Activated CD8-positive, alpha-beta memory T cell treated with anti-CD3 and anti-CD28 coated beads for 36 hours (primary cell): ENCODE data around the gene COX10. TPM values are rescaled to one million over a fixed set of nuclear protein-coding genes. Genes with fewer than 3 reads are reported as not detected.
"Not testable (repeated sequence)": the region's sequence is repeated elsewhere in the genome, so short reads cannot be mapped to it uniquely, and the experiment has no call there.

Experiments
- CTCF ChIA-PET: fragments of 350-600 bp; sonication (Branson Sonifier 250); formaldehyde crosslinking; loops from one replicate; lab custom pipeline; 2021; ENCODE audit warnings: antibody characterized with exemption; lab: Charles Lee
- POLR2A ChIA-PET: fragments of 350-600 bp; sonication (Branson Sonifier 250); formaldehyde crosslinking; loops from one replicate; lab custom pipeline; 2021; ENCODE audit warnings: antibody characterized with exemption; lab: Charles Lee
- total RNA-seq, 2 experiments: library from RNA; stranded (reverse); gene quantifications; one replicate each; pipeline ENCODE4 v1.2.3, GENCODE V29; 2021

The COX10 gene
- total RNA-seq, 2 experiments from 2014 or later, result 27.6 to 31.3 TPM

DNA sequence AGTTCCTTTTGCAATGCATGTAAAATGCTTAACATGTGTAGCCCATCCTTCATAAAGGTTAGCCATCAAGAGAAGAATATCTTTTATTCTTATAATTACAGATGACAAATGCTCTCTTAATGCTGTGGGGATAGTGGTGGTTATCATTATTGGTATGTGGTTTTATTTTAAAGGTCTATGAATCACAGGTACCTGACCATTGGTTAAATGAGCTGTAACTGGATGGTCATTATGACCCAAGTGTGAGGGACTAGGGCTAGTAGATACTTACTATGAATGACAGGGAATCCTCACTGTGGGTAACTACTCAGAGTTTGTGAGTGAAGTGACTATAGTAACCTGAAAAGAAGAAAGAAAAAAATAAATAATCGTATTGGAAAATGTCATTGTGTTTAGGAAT lies 88.5 kb downstream of the COX10 start:
- POLR2A ChIA-PET, result no interaction called here
- CTCF ChIA-PET, result no interaction called here

DNA sequence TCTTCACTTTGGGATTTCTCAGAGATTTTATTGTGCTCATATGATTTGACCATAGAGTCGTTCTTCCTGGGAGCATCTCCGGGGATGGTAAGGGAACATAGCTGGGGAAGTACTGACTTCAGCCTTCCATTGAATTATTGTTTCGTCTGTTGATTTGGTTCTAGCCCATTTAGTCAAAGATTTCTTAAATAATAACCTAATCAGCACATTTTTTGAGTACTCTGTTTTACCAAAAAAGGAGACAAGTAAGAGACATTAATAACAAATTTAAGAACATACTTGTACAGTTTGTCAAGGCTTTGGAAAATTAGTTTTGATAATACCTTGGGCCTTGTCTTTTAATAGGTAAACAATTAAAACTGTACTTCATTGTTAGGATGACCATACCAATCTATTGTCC lies 89.4 kb downstream of the COX10 start:
- POLR2A ChIA-PET, result no interaction called here
- CTCF ChIA-PET, result no interaction called here

DNA sequence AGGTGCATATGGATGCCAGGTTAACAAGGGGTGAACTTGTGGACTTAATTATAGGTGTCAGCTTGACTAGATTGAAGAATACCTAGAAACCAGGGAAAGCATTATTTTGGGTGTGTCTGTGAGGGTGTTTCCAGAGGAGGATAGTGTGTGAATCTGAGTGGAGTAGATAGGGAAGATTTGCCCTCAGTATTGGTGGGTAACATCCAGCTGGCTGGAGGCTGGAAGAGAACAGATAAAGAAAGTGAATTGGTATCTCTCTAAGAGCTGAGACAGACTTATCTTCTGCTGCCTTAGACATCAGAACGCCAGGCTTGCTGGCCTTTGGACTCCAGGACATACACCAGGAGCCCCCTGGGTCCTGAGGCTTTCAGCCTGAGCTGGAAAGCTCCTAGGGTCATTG lies 92.1 kb downstream of the COX10 start:
- ChIA-PET CTCF (no interaction called here), POLR2A (no interaction called here)

DNA sequence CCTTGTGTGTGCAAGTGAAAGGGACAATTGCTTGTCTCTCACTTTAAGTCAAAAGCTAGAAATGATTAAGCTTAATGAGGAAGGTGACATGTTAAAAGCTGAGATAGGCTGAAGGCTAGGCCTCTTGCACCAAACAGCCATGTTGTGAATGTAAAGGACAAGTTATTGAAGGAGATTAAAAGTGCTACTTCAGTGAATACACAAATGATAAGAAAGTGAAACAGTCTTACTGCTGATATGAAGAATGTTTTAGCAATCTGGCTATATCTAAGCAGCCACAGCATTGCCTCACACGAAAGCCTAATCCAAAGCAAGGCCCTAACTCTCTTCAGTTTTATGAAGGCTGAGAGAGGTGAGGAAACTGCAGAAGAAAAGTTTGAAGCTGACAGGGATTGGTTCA lies 96.3 kb downstream of the COX10 start:
- CTCF ChIA-PET, result interaction anchor here (0.7 kb wide), 1 partner anchor 137 kb away, joined by 3 read pairs; no protein-coding TSS in a partner anchor
- POLR2A ChIA-PET, result no interaction called here

DNA sequence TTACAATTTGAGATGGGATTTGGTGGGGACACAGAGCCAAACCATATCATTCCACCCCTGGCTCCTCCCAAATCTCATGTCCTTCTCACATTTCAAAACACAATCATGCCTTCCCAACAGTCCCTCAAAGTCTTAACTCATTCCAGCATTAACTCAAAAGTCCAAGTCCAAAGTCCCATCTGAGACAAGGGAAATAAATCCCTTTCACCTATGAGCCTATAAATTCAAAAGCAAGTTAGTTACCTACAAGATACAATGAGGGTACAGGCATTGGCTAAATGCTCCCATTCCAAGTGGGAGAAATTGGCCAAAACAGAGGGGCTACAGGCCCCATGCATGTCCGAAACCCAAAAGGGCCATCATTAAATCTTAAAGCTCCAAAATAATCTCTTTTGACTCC lies 98.5 kb downstream of the COX10 start:
- CTCF ChIA-PET, POLR2A ChIA-PET: not testable (repeated sequence)

DNA sequence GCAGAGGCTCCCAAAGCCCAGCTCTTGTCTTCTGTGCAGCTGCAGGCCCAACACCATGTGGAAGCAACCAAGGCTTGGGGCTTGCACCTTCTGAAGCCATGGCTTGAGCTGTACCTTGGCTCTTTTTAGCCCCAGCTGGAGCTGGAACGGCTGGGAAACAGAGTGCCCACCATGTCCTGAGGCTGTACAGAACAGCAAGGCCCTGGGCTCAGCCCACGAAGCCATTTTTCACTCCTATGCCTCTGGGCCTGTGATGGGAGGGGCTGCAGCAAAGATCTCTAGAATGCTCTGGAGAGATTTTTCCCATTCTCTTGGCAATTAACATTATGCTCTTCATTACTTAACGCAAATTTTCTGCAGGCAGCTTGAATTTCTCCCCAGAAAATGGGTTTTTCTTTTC lies 99.3 kb downstream of the COX10 start:
- ChIA-PET POLR2A (no interaction called here), CTCF (no interaction called here)

DNA sequence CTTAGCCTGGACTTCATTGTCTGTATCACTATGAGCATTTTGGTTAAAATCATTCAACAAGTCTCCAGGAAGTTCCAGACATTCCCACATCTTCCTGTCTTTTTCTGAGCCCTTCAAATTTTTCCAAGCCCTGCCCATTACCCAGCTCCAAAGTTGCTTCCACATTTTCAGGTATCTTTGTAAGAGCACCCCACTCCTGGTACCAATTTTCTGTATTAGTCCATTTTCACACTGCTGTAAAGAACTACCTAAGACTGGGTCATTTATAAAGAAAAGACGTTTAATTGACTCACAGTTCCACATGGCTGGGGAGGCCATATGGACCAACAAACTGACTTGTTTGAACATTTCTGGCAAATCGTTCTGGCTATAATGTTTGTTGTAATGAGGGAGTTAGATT lies 100.0 kb downstream of the COX10 start:
- POLR2A ChIA-PET, result no interaction called here
- CTCF ChIA-PET, result no interaction called here

DNA sequence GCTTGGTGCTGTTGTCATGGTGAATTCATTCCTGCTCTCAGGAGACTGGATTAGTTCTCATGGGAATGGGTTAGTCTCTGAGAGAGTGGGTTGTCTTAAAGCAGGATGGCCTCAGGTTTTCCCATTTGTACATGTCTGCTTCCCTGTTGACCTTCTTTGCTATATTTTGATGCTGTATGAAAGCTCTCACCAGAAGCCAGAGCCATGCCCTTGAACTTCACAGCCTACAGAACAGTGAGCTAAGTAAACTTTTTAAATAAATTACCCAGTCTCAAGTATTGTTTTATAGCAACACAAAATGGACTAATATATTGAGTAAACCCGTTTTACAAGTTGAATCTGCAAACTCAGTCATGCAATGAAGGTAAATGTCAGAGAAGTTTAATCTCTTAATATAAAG lies 100.6 kb downstream of the COX10 start:
- ChIA-PET CTCF (no interaction called here), POLR2A (no interaction called here)

DNA sequence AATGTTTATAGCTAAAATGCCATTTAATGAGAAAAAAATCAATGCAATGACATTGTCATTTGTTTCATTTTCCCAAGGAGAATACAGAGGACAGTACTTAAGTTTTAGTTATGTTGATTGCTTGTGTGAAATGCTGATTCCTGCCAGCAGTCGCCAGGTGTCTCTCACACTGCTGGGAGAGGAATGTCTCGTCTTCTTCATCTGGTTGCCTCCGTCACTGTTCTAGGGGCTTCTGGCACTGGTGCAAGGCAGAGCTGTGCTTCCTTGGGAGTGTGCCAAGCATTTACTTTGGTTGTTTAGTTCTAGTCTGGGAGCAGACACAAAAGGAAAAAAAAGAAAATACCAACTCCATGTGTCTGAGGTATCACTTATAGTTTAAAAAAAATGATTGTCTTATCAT lies 107.7 kb downstream of the COX10 start:
- POLR2A ChIA-PET, CTCF ChIA-PET: not testable (repeated sequence)

DNA sequence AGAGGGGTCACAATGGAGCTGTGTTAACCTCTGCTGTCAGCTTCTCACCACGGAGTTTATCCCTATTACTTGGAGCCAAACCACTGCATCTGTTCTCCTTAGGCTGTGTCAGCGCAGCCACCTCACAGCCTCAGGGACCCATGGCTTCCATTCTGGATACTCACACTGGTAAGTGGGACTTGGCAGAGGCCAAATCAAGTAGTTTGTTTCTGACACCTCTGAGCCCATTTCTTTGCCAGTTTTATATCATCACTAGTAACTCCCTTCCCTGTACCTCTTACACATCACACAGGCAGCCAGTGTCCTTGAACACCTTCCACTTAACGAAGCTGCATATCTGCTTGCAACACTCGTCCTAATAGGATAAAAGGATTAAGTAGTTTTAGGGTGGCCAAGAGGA lies 108.5 kb downstream of the COX10 start:
- POLR2A ChIA-PET, CTCF ChIA-PET: not testable (repeated sequence)

DNA sequence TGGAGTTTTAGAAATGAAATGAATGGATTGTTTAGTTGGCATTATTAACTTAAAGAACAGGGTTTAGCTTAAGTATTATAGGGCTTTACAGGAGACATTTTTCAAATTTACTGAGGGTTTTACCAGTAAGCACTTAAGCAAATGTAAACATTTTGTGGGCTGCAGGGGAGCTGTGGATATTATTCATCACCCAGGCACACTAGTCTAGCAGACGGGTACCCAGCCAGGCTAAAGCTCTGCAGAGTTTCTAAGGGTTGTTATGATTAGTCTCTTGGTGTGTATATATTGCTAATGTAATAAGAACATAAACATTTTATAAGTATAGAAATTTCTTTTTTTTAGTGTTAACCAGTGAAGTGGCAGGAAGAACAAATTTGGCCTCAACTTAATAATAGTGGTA lies 110.6 kb downstream of the COX10 start:
- POLR2A ChIA-PET, CTCF ChIA-PET: not testable (repeated sequence)

DNA sequence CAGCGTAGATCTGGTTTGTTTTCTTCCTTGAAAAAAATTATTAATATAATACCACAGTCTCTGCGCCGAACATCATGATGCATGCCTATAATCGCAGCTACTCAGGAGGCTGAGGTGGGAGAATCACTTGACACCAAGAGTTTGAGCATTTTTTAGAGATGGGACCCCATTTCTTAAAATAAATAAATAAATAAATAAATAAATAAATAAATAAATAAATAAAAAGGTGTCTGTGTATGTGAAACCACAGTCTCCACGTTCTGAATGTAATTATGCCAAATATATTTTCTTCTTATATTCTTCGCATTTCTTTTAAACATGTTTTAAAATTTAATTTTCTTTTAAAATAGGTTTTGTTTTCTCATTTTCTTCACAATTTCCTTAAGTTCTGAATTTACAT lies 112.8 kb downstream of the COX10 start:
- POLR2A ChIA-PET, CTCF ChIA-PET: not testable (repeated sequence)

DNA sequence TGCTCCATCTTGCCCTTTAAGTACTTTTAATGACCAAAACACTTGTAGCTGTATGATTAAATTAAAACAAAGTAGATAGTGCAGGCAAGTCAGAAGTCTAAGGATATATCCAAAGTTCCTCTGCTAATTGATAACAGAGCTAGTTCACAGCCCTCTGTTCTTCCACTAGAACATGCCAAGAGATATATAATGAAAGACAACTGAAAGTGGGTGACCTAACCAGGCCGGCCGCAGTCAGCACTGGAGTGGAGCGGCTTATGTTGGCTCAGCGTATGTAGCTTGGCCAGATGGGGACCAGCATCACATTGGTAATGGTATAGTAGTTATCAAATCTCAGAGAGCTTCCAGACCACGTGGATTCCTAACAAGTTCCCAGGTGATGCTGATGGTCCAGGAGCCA lies 115.2 kb downstream of the COX10 start:
- POLR2A ChIA-PET, CTCF ChIA-PET: not testable (repeated sequence)

DNA sequence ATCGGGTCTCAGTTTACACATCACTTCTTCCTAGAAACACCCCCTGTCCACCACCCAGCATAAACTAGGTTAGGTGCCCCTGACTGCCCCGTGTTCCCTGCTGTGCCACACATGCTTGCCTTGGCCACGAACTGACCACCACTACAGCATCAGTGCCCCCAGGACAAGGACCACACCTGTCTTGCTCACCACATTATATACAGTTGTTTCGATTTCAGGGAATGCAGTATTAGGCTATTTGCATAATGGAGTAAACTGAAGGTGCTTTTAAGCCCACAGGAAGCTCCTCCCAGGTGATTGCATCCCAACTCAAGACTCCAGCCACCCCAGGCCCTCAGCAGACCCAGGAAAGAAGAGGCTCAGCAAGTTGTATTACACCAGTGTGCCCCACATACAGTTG lies 117.1 kb downstream of the COX10 start:
- CTCF ChIA-PET, POLR2A ChIA-PET: not testable (repeated sequence)

DNA sequence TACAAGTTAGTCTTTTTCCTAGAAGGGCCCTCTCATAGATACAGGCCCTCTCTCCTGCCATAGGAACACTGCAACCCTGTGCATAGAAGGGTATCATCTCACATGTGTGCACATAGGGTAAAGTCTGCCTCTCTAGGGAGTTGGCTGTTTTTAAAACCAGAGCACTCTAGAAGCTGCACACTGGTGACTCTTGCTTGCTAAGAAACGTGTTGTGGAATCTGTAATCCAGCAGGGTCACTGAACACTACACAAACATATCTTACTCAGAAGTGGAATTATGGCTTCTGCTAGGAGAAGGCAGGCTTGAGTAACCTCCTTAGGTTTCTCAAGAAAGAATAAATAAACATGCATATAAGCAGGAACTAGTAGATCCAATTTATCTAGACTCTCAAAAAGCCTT lies 121.5 kb downstream of the COX10 start:
- CTCF ChIA-PET, POLR2A ChIA-PET: not testable (repeated sequence)

DNA sequence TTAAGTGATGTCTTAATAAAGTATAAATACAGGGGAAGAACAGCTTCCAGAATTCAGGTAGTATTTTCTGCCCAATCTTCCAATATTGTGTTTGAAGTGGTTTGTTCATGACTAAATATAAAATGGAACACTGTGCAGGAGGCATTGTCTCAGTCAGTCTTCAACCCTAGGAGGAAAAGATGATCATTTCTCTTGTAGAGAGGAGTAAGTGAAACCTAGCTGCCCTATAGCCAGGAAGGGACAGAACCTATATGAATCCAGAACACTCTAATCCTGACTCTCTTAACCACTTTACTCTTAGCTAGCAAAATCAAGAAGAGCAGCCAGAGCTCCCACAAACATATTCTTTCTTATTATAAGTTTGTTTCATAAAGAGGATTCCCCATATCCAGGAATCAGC lies 122.2 kb downstream of the COX10 start:
- POLR2A ChIA-PET, CTCF ChIA-PET: not testable (repeated sequence)

DNA sequence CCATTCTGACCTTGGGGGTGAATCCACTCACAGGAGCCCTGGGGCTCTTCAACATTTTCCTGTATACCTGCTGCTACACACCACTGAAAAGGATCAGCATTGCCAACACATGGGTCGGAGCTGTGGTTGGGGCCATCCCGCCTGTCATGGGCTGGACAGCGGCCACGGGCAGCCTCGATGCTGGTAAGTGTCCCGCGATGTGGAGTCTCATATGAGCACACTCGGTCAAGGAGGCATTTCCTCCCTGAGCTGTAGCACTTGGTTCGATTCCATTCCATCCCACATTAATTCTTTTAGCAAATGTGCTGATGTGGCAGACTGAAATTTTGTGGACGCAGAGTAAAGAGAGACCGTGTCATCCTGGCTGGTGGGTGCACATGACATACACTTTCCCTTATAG lies 122.7 kb downstream of the COX10 start:
- POLR2A ChIA-PET, result interaction anchor here (0.6 kb wide), 1 partner anchor 1319 kb away, joined by 3 read pairs; no protein-coding TSS in a partner anchor
- CTCF ChIA-PET, result not testable (repeated sequence)

DNA sequence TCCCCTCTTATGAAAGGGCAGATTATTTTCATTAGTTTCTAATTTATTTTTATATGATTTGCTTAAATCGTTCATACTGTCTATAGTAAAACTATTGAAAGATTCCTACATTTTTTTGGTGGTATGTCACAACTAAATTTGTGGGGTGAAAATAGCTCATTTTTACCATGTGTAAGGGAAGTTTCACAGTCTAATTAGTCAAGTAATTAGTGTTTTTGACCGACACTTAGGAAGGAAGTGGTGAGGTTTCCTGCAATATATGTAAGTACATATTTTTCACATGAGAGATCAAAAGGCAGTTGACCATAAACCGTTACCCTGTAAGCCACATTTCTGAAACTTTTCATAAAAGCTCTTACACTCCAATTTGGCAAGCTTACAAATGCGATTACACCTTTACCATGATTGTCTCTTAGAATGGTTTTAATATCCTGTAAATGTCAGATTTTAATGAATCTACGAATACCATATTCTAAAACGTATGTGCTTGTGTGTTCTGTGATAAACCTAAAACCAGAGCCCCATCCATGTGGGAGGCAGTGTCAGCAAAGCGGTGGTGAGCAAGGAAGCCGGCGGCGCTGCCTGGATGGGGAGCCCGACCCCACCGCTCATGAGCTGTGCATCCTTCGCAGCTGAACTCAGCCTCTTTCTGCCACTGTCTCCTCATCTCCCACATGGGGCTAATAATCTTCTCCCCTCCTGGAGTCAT lies 123.5 kb downstream of the COX10 start:
- CTCF ChIA-PET, result not testable (repeated sequence)
- POLR2A ChIA-PET, result interaction anchor here (0.6 kb wide), 1 partner anchor 1318 kb away, joined by 3 read pairs; no protein-coding TSS in a partner anchor

DNA sequence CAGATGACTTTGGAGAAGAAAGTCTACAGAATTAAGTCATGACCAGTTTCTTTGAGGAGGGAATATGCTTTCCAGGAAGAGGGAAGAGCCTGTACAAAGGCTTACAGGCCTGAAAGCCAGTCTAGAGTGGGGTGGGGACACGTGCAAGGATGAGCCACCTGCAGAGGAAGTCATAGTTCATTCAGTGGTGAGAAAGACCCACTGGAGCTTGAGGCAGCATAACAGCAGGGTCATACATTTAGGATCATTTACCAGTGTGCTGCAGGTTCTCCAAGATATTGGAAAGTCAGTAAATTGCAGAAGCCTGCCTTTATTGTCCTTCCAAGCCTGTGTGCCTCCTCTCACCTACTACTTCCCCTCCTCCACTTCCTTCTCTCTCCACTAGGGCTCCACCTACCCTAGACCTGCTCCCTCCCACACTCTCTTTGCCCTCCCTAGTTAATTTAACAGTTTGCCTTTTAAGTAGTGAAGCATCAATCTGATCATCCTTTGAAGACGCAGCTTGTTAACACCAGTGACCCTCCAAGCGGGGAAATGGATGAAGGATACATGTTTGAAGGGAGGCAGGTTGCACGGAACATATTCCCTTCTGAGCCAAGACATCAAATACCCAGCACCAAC lies 127.2 kb downstream of the COX10 start:
- CTCF ChIA-PET, result no interaction called here
- POLR2A ChIA-PET, result interaction anchor here (0.6 to 1.4 kb wide), 2 partner anchors 78 to 105 kb away, joined by 3 to 6 read pairs; partner anchors contain the start of gene HS3ST3B1

DNA sequence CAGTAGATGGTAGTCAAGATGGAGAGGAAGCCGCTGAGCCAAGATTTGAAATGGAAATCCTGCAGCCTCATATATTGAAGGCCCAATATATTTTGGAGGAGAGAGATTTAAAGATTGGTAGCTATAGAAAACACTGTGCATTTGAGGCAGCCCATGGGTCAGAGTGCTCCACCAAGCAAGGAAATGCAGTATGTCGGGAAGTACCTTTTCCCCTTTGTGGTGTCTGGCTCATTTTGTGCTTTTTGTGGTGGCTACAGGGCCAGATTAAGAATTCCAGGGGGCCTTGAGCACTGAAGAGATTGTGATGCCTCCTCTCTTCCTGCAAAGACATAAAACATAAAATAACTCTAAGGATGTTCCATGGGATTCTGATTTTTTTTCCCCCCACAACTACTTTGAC lies 127.8 kb downstream of the COX10 start:
- CTCF ChIA-PET, result no interaction called here
- POLR2A ChIA-PET, result interaction anchor here (1.4 kb wide), 1 partner anchor 104 kb away, joined by 6 read pairs; the partner anchor contains the start of gene HS3ST3B1

DNA sequence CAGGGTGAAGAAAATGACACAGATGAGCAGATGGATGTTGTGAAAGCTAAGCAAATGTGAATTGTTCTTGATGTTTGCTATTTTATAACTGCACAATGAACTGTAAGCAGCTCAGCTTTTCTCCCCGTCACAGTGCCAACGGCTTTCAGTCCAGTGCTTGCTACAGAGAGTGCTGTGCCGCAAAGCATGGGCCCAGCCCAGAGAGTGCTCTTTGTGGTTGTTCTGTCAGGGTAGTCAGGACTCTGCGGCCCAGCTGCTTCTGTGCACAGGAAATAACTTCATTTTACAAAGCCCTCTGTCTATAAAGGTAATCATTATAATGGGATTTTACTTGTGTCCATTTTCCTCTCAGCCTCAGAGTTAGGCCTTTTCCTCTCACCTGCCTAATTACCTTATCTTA lies 128.3 kb downstream of the COX10 start:
- ChIA-PET CTCF (interaction anchor here (1.4 kb wide), 1 partner anchor 105 kb away, joined by 3 read pairs; no protein-coding TSS in a partner anchor), POLR2A (interaction anchor here (1.4 kb wide), 1 partner anchor 104 kb away, joined by 6 read pairs; the partner anchor contains the start of gene HS3ST3B1)
